Skin of body (tissue), 1 donor: ENCODE measurements around the gene CCR5. TPM values are rescaled to one million over a fixed set of nuclear protein-coding genes. Genes with fewer than 3 reads are reported as not detected.

Source experiments
- total RNA-seq: library from RNA; depleted of rRNA; stranded (reverse); fragments of >200 nt; gene quantifications from one replicate; pipeline ENCODE4 v1.2.3, GENCODE V29; 2014

CCR5 gene
- total RNA-seq, 1 donor from 2014 or later = 0.10 TPM

Other genes with a start within 250 kb of the CCR5 start
- gene CCR1, start 162.6 kb upstream of the CCR5 start, total RNA-seq = 3.2 TPM
- 0.49 TPM for gene CCR3, start 128.5 kb upstream of the CCR5 start, total RNA-seq
- gene CCR2, start 16.8 kb upstream of the CCR5 start, total RNA-seq = 2.9 TPM
- 1.2 TPM for gene CCRL2, start 36.3 kb downstream of the CCR5 start, total RNA-seq
- gene LTF, start 94.0 kb downstream of the CCR5 start, total RNA-seq = 60.7 TPM
- gene RTP3, start 127.0 kb downstream of the CCR5 start, total RNA-seq = not detected
- gene LRRC2, start 195.4 kb downstream of the CCR5 start, total RNA-seq = 2.8 TPM
- gene FAM240A, start 241.6 kb downstream of the CCR5 start, total RNA-seq = not detected